Liver (tissue), 9 donors: Measurements from ENCODE around the gene VWA3B. TPM values are rescaled to one million over a fixed set of nuclear protein-coding genes. Genes with fewer than 3 reads are reported as not detected.

Experiments
- DNase-seq: peaks from one replicate; pipeline ENCODE4 v3.0.0-alpha.2; 2017; ENCODE audit warnings: low spot score
- H3K27ac ChIP-seq, 2 donors: one replicate each; pipeline ENCODE4 v1.7.0; 2013; ENCODE audit warnings: inconsistent platforms in 2 of 2, low read length in 2 of 2, control low read depth in 1 of 2, low read depth in 1 of 2, mild to moderate bottlenecking in 1 of 2
- H3K27me3 ChIP-seq, 4 donors: one replicate each; pipeline versions ENCODE4 v1.6.1 to v1.7.0; 2013; ENCODE audit warnings: low read length in 3 of 4, inconsistent platforms in 1 of 4, mild to moderate bottlenecking in 1 of 4, moderate library complexity in 1 of 4; ENCODE audit not compliant: control insufficient read depth in 4 of 4, insufficient read depth in 4 of 4
- H3K36me3 ChIP-seq, 4 donors: one replicate each; pipeline versions ENCODE4 v1.6.1 to v1.7.0; 2013; ENCODE audit warnings: low read length in 3 of 4, mild to moderate bottlenecking in 3 of 4, low read depth in 1 of 4, moderate library complexity in 1 of 4; ENCODE audit not compliant: control insufficient read depth in 4 of 4, insufficient read depth in 3 of 4
- H3K4me1 ChIP-seq, 4 donors: one replicate each; pipeline versions ENCODE4 v1.6.1 to v1.7.0; 2013; ENCODE audit warnings: low read length in 3 of 4, mild to moderate bottlenecking in 3 of 4, moderate library complexity in 1 of 4; ENCODE audit not compliant: control insufficient read depth in 4 of 4, insufficient read depth in 4 of 4
- H3K4me3 ChIP-seq, 3 donors: one replicate each; pipeline versions ENCODE4 v1.6.1 to v1.7.0; 2013; ENCODE audit warnings: low read length in 3 of 3, control low read depth in 1 of 3, low read depth in 1 of 3, mild to moderate bottlenecking in 1 of 3
- H3K9ac ChIP-seq, 2 donors: one replicate each; pipeline ENCODE4 v1.7.0; 2013; ENCODE audit warnings: low read length in 2 of 2, mild to moderate bottlenecking in 2 of 2, moderate library complexity in 2 of 2, control low read depth in 1 of 2, low read depth in 1 of 2
- H3K9me3 ChIP-seq, 4 donors: one replicate each; pipeline versions ENCODE4 v1.6.1 to v1.7.0; 2013; ENCODE audit warnings: low read length in 3 of 4; ENCODE audit not compliant: control insufficient read depth in 4 of 4
- EGR1 ChIP-seq, 2 donors: IDR thresholded peaks; 2 replicates each; pipeline ENCODE4 v1.6.1; 2016 to 2018; ENCODE audit warnings: antibody characterized with exemption in 2 of 2, low read depth in 2 of 2
- FOXA1 ChIP-seq: IDR thresholded peaks from 2 replicates; pipeline ENCODE4 v1.6.1; 2016; ENCODE audit warnings: antibody characterized with exemption
- HNF4A ChIP-seq, 2 donors: conservative IDR thresholded peaks; 2 replicates each; pipeline ENCODE4 v1.6.1; 2016; ENCODE audit warnings: antibody characterized with exemption in 2 of 2, mild to moderate bottlenecking in 2 of 2
- HNF4G ChIP-seq: IDR thresholded peaks from 2 replicates; pipeline ENCODE4 v1.6.1; 2016; ENCODE audit warnings: antibody characterized with exemption
- NR2F2 ChIP-seq: IDR thresholded peaks from 2 replicates; pipeline ENCODE4 v1.6.1; 2016; ENCODE audit warnings: antibody characterized with exemption
- RAD21 ChIP-seq, 2 donors: IDR thresholded peaks; 2 replicates each; pipeline ENCODE4 v1.6.1; 2016; ENCODE audit warnings: antibody characterized with exemption in 2 of 2, mild to moderate bottlenecking in 2 of 2
- RXRA ChIP-seq, 2 donors: IDR thresholded peaks; 2 replicates each; pipeline ENCODE4 v1.6.1; 2017 to 2018; ENCODE audit warnings: antibody characterized with exemption in 2 of 2, mild to moderate bottlenecking in 1 of 2
- SP1 ChIP-seq: IDR thresholded peaks from 2 replicates; pipeline ENCODE4 v1.6.1; 2018; ENCODE audit warnings: antibody characterized with exemption, mild to moderate bottlenecking
- WGBS: extraction: QIAGEN DNeasy Blood & Tissue Kit; methylation state at CpG from one replicate; pipeline ENCODE4 v1.1.7; 2013; 5-methylcytosine and 5-hydroxymethylcytosine counted together
- polyA plus RNA-seq, 2 donors: library from polyadenylated mRNA; stranded (reverse) in 1 of 2; unstranded in 1 of 2; fragments of 200-250 nt in 1 of 2; fragments of >200 nt in 1 of 2; fragmentation: Nextera tagmentation in 1 of 2; extraction: Ambion mirVana in 1 of 2; gene quantifications; one replicate each; pipeline versions ENCODE4 v1.2.1 to v1.2.3, GENCODE V29; 2013 to 2015
- total RNA-seq, 2 donors: library from RNA; depleted of rRNA; stranded (reverse); fragments of >200 nt; gene quantifications; one replicate each; pipeline ENCODE4 v1.2.3, GENCODE V29; 2014
- TF ChIP-seq, protein P1 (sequence below): fragments of 150-350 bp; IDR thresholded peaks from 2 replicates; pipeline ENCODE4 v1.5.1; 2017; ENCODE audit warnings: improper control_type of control experiment, low read depth, low read length; ENCODE audit not compliant: missing input control
- TF ChIP-seq, protein P2 (sequence below): IDR thresholded peaks from 2 replicates; pipeline ENCODE4 v1.6.1; 2016; ENCODE audit warnings: antibody characterized with exemption
- TF ChIP-seq, protein P3 (sequence below): IDR thresholded peaks from 2 replicates; pipeline ENCODE4 v1.6.1; 2016; ENCODE audit warnings: antibody characterized with exemption
- donor health status: healthy.
- donor health status: healthy.
- donor health status: healthy.
- donor health status: healthy.
- donor health status: healthy.

Gene VWA3B
- total and polyA plus RNA-seq, 4 donors, result 0.08 TPM; not detected in 3

DNA sequence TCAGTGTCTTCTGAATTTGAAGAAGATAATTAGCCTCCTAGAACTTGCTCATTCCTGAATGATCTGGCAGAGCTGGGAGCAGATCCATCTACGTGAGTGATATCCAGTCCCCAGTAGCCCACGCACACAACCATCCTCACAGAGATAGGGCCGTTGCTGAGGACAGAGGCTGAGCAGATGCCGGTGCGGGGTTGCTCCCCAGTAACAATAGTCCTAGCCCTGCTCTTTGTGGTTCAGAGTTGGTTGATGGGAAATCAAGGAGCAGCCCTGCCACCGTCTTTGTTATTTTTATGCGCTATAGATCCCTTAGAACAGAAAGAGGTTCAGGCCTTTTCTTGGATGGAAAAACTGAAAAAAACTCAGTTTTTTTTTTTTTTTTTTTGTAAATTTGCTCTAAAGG is 69.3 kb downstream of the VWA3B start:
- Histone ChIP-seq H3K4me3 (no peak overlapping the region), H3K9ac (no peak overlapping the region), H3K27me3 (peaks cover 0 to 2% (median 0%) of the 10 kb centered on the region in 4 donors), H3K9me3 (no peaks in the 10 kb centered on the region), H3K36me3 (no peaks in the 10 kb centered on the region), H3K4me1 (no peaks in the 10 kb centered on the region), H3K27ac (no peak overlapping the region)
- no peak for TF ChIP-seq FOXA1
- TF ChIP-seq, protein P1, sequence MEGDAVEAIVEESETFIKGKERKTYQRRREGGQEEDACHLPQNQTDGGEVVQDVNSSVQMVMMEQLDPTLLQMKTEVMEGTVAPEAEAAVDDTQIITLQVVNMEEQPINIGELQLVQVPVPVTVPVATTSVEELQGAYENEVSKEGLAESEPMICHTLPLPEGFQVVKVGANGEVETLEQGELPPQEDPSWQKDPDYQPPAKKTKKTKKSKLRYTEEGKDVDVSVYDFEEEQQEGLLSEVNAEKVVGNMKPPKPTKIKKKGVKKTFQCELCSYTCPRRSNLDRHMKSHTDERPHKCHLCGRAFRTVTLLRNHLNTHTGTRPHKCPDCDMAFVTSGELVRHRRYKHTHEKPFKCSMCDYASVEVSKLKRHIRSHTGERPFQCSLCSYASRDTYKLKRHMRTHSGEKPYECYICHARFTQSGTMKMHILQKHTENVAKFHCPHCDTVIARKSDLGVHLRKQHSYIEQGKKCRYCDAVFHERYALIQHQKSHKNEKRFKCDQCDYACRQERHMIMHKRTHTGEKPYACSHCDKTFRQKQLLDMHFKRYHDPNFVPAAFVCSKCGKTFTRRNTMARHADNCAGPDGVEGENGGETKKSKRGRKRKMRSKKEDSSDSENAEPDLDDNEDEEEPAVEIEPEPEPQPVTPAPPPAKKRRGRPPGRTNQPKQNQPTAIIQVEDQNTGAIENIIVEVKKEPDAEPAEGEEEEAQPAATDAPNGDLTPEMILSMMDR, result no peak
- TF ChIP-seq, protein P2, sequence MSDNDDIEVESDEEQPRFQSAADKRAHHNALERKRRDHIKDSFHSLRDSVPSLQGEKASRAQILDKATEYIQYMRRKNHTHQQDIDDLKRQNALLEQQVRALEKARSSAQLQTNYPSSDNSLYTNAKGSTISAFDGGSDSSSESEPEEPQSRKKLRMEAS, result no peak
- no peak for DNase-seq
- WGBS, result 92% methylated on average over 7 of the region's 7 CpGs

DNA sequence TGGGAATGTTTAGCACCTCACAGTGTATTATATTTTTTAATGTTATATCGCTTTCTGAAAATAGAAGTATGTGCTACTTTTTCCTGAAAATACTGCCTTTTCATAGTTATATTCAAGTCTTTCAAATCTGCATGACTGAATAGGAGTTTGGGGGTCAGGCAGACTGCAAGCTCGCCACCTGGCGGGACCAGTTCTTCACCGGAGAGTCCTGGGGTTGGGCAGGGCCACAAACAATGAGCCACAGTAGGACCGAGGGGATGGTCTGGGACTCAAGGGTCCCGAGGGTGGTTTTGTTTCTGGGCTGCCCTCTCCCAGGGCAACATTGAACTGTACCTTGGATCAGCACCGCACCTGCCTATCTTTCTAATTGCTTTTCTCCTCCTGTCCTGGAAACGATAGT is 70.6 kb downstream of the VWA3B start:
- Histone ChIP-seq H3K27ac (no peak overlapping the region), H3K9ac (no peak overlapping the region), H3K36me3 (no peaks in the 10 kb centered on the region), H3K9me3 (no peaks in the 10 kb centered on the region), H3K4me1 (no peaks in the 10 kb centered on the region), H3K4me3 (no peak overlapping the region), H3K27me3 (peaks cover 0 to 2% (median 0%) of the 10 kb centered on the region in 4 donors)
- no peak for DNase-seq
- WGBS, result 71% methylated on average over 8 of the region's 8 CpGs
- TF ChIP-seq, protein P2, result no peak
- TF ChIP-seq RAD21 (IDR thresholded peaks at IDR 0.05), result peak in 1 of 2 donors; percentile 17

DNA sequence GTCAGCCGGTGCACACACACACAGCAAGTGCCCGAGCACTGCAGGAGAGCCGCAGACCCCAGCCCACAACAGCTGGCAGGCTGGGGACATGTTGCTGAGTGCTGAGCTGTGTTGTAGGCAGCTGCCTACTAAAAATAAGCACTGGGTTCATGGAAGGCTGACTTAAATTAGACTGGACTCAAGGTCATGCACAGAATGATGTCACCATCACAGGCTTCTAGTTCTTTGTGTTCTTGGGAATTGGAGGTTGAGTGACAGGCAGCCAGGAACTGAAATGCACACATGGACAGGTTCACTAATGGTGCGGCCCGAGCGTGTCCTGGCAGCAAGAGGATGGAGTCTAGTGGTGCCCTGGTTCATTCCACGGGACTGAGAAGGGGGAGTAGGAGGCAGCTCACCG is 71.3 kb downstream of the VWA3B start:
- Histone ChIP-seq H3K4me1 (no peaks in the 10 kb centered on the region), H3K9ac (no peak overlapping the region), H3K4me3 (no peak overlapping the region), H3K27ac (no peak overlapping the region), H3K27me3 (peaks cover 0 to 2% (median 0%) of the 10 kb centered on the region in 4 donors), H3K36me3 (no peaks in the 10 kb centered on the region), H3K9me3 (no peaks in the 10 kb centered on the region)
- TF ChIP-seq FOXA1 (no peak), RXRA (IDR thresholded peaks at IDR 0.05) (peak; percentile 19 to 40)
- TF ChIP-seq, protein P2, result no peak
- 81% methylated on average over 8 of the region's 8 CpGs for WGBS
- DNase-seq, result no peak

DNA sequence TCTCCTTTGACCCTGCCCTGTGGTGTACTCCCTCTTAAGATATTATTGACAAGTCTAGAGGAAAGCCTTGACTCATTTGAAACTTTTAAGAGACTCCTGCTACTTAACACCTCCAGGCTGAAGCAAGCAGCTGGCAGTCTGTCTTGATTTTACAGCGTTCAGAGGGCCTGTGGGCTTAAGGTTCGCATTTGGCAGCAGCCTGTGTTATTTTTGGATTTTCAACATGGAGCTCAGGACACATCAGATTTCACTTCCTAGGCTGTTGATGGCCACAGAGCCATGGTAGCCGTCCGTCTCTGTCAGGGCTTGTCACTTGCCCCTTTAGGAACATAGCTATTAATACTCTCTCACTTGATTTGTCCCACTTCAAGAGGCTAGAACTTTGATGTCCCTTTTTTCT is 73.6 kb downstream of the VWA3B start:
- Histone ChIP-seq H3K4me1 (no peaks in the 10 kb centered on the region), H3K27me3 (no peaks in the 10 kb centered on the region), H3K27ac (no peak overlapping the region), H3K4me3 (no peak overlapping the region), H3K36me3 (no peaks in the 10 kb centered on the region), H3K9me3 (no peaks in the 10 kb centered on the region), H3K9ac (no peak overlapping the region)
- TF ChIP-seq, protein P3, sequence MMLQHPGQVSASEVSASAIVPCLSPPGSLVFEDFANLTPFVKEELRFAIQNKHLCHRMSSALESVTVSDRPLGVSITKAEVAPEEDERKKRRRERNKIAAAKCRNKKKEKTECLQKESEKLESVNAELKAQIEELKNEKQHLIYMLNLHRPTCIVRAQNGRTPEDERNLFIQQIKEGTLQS, result no peak
- TF ChIP-seq SP1 (no peak), EGR1 (IDR thresholded peaks at IDR 0.05; ENCODE audit: low read depth in 2 of 2) (no peak), RXRA (IDR thresholded peaks at IDR 0.05) (no peak), HNF4A (conservative IDR thresholded peaks at IDR 0.05) (no peak), NR2F2 (no peak), HNF4G (no peak)
- TF ChIP-seq, protein P1, result no peak
- WGBS, result 75% methylated on average over 4 of the region's 4 CpGs
- DNase-seq, result no peak
